LNCaP clone FGC (cell line): ENCODE data around the gene PNMA8C.

Experiments used
- DNase-seq: peaks from one replicate; pipeline ENCODE4 v3.0.0-alpha.2; 2011; ENCODE audit warnings: low read depth
- H3K4me3 ChIP-seq: 2 replicates; pipeline ENCODE4 v1.5.1; 2011; ENCODE audit warnings: mild to moderate bottlenecking, low read depth, low read length, control low read depth
- CTCF ChIP-seq: IDR thresholded peaks from 2 replicates; pipeline ENCODE4 v1.5.1; 2012; ENCODE audit warnings: mild to moderate bottlenecking; ENCODE audit not compliant: control insufficient read depth, insufficient read depth; ENCODE audit errors: extremely low read depth

The PNMA8C gene

DNA sequence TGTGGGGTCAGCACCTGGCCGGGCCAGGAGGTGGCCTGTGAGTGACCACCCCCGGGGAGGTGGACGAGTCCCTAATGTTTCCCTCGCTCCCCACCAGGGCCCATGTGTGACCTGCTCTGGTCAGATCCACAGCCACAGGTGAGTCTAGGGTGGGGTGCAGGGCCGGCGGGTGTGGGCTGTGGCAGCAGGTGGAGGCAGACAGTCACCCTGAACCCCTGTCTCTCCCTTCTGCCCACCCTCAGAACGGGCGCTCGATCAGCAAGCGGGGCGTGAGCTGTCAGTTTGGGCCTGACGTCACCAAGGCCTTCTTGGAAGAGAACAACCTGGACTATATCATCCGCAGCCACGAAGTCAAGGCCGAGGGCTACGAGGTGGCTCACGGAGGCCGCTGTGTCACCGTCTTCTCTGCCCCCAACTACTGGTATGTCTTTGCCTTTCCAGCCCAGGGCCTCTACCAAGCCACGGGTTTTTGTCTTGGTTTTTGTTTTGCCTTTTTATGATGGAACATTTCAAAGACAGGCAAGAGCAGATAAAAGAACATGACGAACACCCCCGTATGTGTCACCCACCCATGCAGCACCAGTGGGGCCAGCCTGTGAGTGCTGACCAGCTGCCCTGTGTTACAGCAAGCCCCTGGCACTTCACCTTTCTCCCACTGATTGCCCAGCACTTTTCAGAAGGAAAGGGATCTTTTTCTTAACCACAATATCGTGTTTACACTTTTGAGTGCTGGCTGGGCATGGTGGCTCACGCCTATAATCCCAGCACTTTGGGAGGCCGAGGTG is 40.2 kb downstream of the PNMA8C start:
- H3K4me3 ChIP-seq: no peak overlapping the region
- no peak for TF ChIP-seq CTCF
- no peak for DNase-seq

DNA sequence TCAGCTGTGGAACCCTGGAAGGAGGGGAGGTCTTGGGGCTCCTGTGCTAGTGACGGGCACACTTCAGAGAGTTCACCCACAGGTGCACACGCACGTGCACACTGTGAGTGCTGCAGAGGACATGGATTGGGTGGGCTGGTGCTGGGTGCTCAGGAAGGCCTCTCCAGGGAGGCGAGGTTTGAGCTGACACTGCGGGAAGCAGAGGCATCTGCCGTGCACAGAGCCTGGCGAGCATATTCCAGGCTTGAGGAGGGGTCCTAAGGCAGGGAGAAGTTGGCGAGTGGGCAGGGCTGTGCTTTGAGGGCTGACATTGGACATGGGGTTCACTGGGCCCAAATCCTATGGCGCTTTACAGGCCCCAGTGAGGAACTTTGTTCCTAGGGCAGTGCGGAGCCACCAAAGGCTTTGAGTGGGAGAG is 41.0 kb downstream of the PNMA8C start:
- H3K4me3 ChIP-seq: no peak overlapping the region
- no peak for DNase-seq
- no peak for TF ChIP-seq CTCF

- DNase-seq: no peak
- H3K4me3 ChIP-seq: no peak overlapping the region
- TF ChIP-seq CTCF: no peak
Measured at GRCh38 chr19:46386996-46387712, 41.6 kb downstream of the PNMA8C start.

DNA sequence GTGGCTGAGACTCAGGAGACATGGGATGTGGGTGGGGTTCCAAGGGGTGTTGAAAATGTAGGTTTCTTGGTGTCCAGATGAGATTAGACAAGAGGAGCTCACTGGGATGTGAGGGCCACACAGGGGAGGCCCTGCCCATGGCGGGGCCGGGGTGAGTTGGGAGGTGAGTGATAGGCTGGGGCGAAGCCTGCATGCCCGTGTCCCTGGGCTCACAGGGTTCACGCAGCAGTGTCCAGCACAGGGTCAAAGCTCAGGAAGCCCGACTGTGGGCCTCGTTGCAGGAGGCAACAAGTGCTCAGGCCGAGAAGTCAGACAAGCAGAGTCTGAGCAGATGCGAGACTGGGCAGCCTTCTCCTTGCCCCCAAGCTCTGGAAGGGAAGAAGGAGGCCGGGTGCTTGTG is 42.6 kb downstream of the PNMA8C start:
- H3K4me3 ChIP-seq: no peak overlapping the region
- no peak for TF ChIP-seq CTCF
- DNase-seq: no peak

GRCh38 chr19:46385636-46386035 is 43.1 kb downstream of the PNMA8C start:
- no peak overlapping the region for H3K4me3 ChIP-seq
- no peak for DNase-seq
- TF ChIP-seq CTCF: no peak

DNA sequence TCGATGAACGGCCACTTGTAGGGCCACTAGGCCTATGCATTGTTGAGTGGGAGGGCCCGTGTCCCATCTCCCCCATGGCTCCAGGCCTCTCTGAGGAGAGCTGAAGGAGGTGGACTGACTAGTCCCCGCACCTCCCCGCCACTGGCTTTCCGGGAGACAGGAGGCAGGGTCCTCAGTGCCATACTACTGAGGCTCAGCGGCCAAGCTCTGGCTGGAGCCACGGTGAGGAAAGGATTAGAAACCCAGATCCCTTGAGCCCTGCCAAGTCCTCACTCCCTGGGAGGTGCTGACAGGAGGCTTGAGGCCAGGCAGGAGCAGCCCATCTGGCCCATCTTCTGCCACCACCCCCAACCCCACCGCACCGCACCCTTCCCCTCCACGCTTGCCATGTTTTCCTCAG is 44.3 kb downstream of the PNMA8C start:
- TF ChIP-seq CTCF: no peak
- no peak overlapping the region for H3K4me3 ChIP-seq
- DNase-seq: no peak
